Muscle of back (tissue), 10 donors: ENCODE data around the gene NARS2. TPM values are rescaled to one million over a fixed set of nuclear protein-coding genes. Genes with fewer than 3 reads are reported as not detected.

Source experiments
- polyA plus RNA-seq, 10 donors: library from polyadenylated mRNA; unstranded; fragments of 120-200 nt; gene quantifications; one replicate each; pipeline ENCODE4 v1.2.1, GENCODE V29; 2013; ENCODE audit not compliant: insufficient read length in 10 of 10

The NARS2 gene
- polyA plus RNA-seq, 10 donors = 12.3 to 20.4 (median 17.6) TPM

Other genes starting within 250 kb of the NARS2 start
- 10 to 100 TPM; 12.5 to 17.6 (median 14.2) TPM for gene GAB2, start 157.0 kb downstream of the NARS2 start, polyA plus RNA-seq